ENCODE data around the gene GPR35.

Gene GPR35

GRCh38 chr2:240624950-240625621 is at the start of gene GPR35:
GPR35 (plus strand) TSS chr2:240625480; CDS start chr2:240629953, 4,473 bp downstream.
- no peak for DNase-seq
- H3K4me1 ChIP-seq (ENCODE audit: insufficient read depth, low read length) = no peaks in the 10 kb centered on the region
- no peak within 1 kb of the TSS for H3K4me3 ChIP-seq (ENCODE audit: low read depth in 1 of 2, low read length in 2 of 2)
- H3K27me3 ChIP-seq (ENCODE audit: insufficient read depth, low read length, poor library complexity) = no peaks in the 10 kb centered on the region
- no peaks in the 10 kb centered on the region for H4K20me1 ChIP-seq (ENCODE audit: insufficient read depth, low read length)
- no peak for ATAC-seq (ENCODE audit: insufficient read depth, low read depth)
- no peaks in the 10 kb centered on the region for H3K36me3 ChIP-seq (ENCODE audit: insufficient read depth, low read length)
- no peak within 1 kb of the TSS for H3K4me2 ChIP-seq (ENCODE audit: insufficient read depth, low read length)
- H3K79me2 ChIP-seq (ENCODE audit: insufficient read depth, low read length) = no peaks in the 10 kb centered on the region
- H3K9me3 ChIP-seq (ENCODE audit: insufficient read depth, low read length, severe bottlenecking) = no peaks in the 10 kb centered on the region
- no peak within 1 kb of the TSS for H2AFZ ChIP-seq (ENCODE audit: low read depth, low read length)
- no peak within 1 kb of the TSS for H3K9ac ChIP-seq (ENCODE audit: low read depth, low read length)
- no peak within 1 kb of the TSS for H3K27ac ChIP-seq (ENCODE audit: low read length)
- TF ChIP-seq EZH2 (IDR thresholded peaks at IDR 0.05; ENCODE audit: borderline replicate concordance, low read depth, low read length, severe bottlenecking) = no peak

GRCh38 chr2:240576036-240576435 is 49.2 kb upstream of the GPR35 start:
- Histone ChIP-seq H3K4me3 (ENCODE audit: low read depth in 1 of 2, low read length in 2 of 2) (no peak overlapping the region), H3K9me3 (ENCODE audit: insufficient read depth, low read length, severe bottlenecking) (no peaks in the 10 kb centered on the region), H3K27me3 (ENCODE audit: insufficient read depth, low read length, poor library complexity) (no peaks in the 10 kb centered on the region), H2AFZ (ENCODE audit: low read depth, low read length) (no peak overlapping the region), H3K27ac (ENCODE audit: low read length) (no peak overlapping the region), H3K36me3 (ENCODE audit: insufficient read depth, low read length) (peaks cover 77% of the 10 kb centered on the region), H3K4me1 (ENCODE audit: insufficient read depth, low read length) (no peaks in the 10 kb centered on the region), H4K20me1 (ENCODE audit: insufficient read depth, low read length) (peaks cover 79% of the 10 kb centered on the region), H3K79me2 (ENCODE audit: insufficient read depth, low read length) (peaks cover 29% of the 10 kb centered on the region), H3K4me2 (ENCODE audit: insufficient read depth, low read length) (no peak overlapping the region), H3K9ac (ENCODE audit: low read depth, low read length) (no peak overlapping the region)
- ATAC-seq (ENCODE audit: insufficient read depth, low read depth) (no peak), DNase-seq (no peak)
- no peak for TF ChIP-seq EZH2 (IDR thresholded peaks at IDR 0.05; ENCODE audit: borderline replicate concordance, low read depth, low read length, severe bottlenecking)
- TF ChIP-seq, protein P1, sequence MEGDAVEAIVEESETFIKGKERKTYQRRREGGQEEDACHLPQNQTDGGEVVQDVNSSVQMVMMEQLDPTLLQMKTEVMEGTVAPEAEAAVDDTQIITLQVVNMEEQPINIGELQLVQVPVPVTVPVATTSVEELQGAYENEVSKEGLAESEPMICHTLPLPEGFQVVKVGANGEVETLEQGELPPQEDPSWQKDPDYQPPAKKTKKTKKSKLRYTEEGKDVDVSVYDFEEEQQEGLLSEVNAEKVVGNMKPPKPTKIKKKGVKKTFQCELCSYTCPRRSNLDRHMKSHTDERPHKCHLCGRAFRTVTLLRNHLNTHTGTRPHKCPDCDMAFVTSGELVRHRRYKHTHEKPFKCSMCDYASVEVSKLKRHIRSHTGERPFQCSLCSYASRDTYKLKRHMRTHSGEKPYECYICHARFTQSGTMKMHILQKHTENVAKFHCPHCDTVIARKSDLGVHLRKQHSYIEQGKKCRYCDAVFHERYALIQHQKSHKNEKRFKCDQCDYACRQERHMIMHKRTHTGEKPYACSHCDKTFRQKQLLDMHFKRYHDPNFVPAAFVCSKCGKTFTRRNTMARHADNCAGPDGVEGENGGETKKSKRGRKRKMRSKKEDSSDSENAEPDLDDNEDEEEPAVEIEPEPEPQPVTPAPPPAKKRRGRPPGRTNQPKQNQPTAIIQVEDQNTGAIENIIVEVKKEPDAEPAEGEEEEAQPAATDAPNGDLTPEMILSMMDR (IDR thresholded peaks at IDR 0.05; ENCODE audit: borderline replicate concordance, extremely low read depth, low read length, poor library complexity, severe bottlenecking) = no peak

DNA sequence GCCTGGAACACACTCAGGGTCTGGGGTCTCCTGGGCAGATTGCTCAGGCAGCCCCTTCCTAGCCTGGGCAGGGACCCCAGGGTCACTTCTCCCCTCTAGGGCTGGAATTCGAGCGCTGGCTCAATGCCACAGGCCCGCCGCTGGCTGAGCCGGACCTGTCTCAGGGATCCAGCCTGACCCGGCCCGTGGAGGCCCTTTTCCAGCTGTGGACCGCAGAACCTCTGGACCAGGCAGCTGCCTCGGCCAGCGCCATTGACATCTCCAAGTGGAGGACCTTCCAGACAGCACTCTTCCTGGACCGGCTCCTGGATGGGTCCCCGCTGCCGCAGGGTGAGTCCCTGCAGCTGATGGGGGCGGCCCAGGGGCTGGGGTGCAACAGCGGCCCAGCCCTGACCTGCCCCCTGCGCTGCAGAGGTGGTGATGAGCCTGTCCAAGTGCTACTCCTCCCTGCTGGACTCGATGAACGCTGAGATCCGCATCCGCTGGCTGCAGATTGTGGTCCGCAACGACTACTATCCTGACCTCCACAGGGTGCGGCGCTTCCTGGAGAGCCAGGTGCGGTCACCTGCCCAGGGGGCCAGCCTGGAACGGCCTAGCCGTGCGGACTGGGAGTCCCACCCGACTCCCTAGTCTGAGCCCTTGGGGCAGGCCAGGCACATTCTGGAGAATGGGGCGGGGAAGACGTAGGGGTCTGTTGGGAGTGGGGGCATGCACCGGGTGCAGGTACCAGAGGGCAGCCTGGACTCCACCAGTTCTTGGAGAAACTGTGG is 48.7 kb upstream of the GPR35 start:
- H3K79me2 ChIP-seq (ENCODE audit: insufficient read depth, low read length) = peaks cover 26% of the 10 kb centered on the region
- TF ChIP-seq EZH2 (IDR thresholded peaks at IDR 0.05; ENCODE audit: borderline replicate concordance, low read depth, low read length, severe bottlenecking) = no peak
- TF ChIP-seq, protein P1 (IDR thresholded peaks at IDR 0.05; ENCODE audit: borderline replicate concordance, extremely low read depth, low read length, poor library complexity, severe bottlenecking) = no peak
- H3K27ac ChIP-seq (ENCODE audit: low read length) = no peak overlapping the region
- no peak overlapping the region for H3K4me2 ChIP-seq (ENCODE audit: insufficient read depth, low read length)
- no peaks in the 10 kb centered on the region for H3K4me1 ChIP-seq (ENCODE audit: insufficient read depth, low read length)
- H3K27me3 ChIP-seq (ENCODE audit: insufficient read depth, low read length, poor library complexity) = no peaks in the 10 kb centered on the region
- no peak overlapping the region for H3K9ac ChIP-seq (ENCODE audit: low read depth, low read length)
- peaks cover 73% of the 10 kb centered on the region for H3K36me3 ChIP-seq (ENCODE audit: insufficient read depth, low read length)
- ATAC-seq (ENCODE audit: insufficient read depth, low read depth) (no peak), DNase-seq (no peak)
- H3K4me3 ChIP-seq (ENCODE audit: low read depth in 1 of 2, low read length in 2 of 2) = no peak overlapping the region
- H3K9me3 ChIP-seq (ENCODE audit: insufficient read depth, low read length, severe bottlenecking) = no peaks in the 10 kb centered on the region
- H2AFZ ChIP-seq (ENCODE audit: low read depth, low read length) = no peak overlapping the region
- H4K20me1 ChIP-seq (ENCODE audit: insufficient read depth, low read length) = peaks cover 74% of the 10 kb centered on the region

Measured in DND-41 (cell line).